Fibroblast of skin of left biceps (primary cell): ENCODE measurements around the gene ABHD8.
"Not testable (repeated sequence)": the region's sequence is repeated elsewhere in the genome, so short reads cannot be mapped to it uniquely, and the experiment has no call there.

ENCODE experiments used
- DNase-seq, 2 experiments: peaks; one replicate each; pipeline ENCODE4 v3.0.0-alpha.2; 2013; ENCODE audit warnings: low read depth in 2 of 2

Gene ABHD8

DNA sequence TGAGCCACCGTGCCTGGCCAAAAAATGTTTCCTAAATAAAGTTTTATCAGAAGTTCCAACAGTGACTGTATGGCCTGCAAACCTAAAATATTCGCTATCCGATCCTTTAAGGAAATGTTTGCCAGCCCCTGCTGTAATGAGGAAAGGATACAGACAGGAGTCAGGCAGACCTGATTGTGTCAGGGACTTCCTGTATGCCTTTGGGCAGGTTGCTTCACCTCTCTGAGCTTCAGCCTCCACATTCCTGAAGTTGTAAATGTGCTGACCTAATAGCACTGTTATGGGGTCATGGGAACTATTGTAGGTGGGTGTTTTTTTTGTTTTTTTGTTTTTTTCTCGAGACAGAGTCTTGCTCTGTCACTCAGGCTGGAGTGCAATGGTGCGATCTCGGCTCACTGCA is 6.2 kb downstream of the ABHD8 start:
- DNase-seq: no peak

DNA sequence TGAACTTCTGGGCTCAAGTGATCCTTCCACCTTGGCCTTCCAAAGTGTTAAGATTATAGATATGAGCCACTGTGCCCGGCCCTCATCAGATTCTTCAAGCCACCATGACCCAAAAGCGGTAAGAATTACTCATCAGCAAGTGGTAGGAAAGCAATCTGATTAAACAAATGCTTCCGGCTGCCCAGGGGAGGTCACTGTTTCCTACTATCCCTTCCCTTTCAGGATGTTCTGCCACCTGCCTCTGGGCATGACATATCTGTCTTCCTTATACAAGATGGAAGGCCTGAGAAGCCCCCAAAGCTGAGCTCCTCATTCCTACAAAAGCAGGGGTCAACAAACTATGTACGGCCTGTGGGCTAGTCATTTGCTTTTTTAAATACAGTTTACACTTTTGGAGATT is 7.0 kb downstream of the ABHD8 start:
- DNase-seq: no peak

GRCh38 chr19:17295551-17295950 is 7.7 kb downstream of the ABHD8 start:
- DNase-seq: not testable (repeated sequence)

DNA sequence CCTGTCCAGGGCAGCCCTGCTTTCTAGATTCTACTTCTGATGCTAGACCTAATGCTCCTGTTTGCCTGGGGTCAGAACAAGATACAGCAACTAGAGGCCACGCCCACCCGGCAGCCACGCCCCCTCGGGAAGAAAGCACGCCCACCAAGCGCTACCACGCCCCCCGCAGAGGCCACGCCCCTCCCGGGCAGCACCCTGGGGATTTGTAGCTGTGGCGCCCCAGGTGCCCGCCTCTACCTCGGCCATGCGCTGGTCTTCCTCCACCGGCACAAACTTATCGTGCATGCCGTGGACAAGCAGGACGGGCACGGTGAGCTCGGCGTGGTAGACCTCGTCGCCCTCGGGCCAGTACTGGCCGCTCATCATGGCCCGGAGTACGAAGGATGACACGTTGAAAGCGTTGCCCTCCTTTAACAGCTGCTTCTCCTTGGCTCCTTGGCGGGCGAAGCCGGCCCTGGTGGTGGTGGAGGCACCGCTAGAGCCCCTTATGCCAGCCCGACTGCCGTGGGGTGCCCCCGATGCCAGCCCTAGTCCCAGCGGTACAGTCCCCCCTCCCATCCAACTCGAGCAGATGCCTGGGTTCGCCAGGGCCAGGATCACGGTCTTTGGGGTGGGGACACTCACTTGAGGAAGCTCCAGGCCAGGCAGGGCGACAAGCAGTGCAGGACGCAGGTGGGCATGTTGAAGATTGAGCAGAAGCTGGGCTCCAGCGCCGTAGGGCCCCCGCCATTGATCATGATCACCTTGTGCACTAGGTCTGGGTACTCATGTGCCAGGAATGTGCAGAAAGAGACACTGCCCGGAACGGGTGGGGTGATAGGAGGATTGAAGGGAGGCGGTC is 9.0 kb downstream of the ABHD8 start:
- DNase-seq: no peak

DNA sequence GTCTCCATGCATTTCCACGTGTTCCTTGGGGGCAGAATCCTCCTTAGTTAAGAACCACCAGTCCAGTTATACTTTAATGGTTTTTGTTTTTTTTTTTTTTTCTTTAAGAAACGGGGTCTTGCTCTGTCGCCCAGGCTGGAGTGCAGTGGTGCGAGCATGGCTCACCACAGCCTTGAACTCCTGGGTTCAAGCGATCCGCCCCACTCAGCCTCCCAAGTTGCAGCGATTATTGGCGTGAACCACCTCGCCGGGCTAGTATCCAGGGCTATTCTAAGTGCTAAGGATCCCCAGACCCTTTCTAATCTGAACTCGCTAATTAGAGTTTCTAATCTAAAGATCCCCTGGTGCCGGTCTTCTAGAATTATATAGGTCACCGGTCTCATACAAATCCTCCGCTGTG is 9.6 kb downstream of the ABHD8 start:
- no peak for DNase-seq

- peak; percentile 61 to 65 for DNase-seq
Observed at GRCh38 chr19:17292301-17293074, 10.7 kb downstream of the ABHD8 start.

- DNase-seq: peak; percentile 49 to 54
Observed at GRCh38 chr19:17289489-17289888, 13.7 kb downstream of the ABHD8 start.

- DNase-seq: no peak
Observed at GRCh38 chr19:17286752-17287151, 16.5 kb downstream of the ABHD8 start.

- DNase-seq: no peak
Observed at GRCh38 chr19:17286263-17286662, 17.0 kb downstream of the ABHD8 start.

GRCh38 chr19:17285415-17286135 is 17.6 kb downstream of the ABHD8 start:
- no peak for DNase-seq

- DNase-seq: no peak
Observed at GRCh38 chr19:17283504-17283996, 19.7 kb downstream of the ABHD8 start.

DNA sequence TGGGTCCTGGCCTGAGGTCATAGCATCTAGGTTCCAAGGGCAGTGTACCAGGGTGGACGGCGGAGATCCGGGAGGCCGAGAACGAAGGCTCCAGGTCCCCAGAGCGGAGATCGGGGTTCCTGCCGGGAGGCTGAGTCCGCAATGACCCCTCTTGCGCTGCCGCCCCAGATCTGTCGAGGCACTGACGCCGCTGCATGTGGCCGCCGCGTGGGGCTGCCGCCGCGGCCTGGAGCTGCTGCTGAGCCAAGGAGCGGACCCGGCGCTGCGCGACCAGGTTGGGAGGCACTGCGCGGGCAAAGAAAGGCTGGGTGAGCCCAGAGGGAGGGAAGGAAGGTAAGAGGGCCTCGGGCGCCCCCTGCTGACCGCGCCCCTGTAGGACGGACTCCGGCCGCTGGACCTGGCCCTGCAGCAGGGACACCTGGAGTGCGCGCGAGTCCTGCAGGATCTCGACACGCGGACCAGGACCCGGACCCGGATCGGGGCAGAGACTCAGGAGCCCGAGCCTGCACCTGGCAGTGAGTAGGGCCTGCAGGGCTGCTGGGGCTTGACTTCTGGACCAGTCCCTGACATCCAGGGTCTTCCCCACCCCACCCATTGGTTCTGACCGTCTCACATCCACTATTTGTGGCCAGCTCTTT is 20.6 kb downstream of the ABHD8 start:
- peak; percentile 18 to 21 for DNase-seq

- DNase-seq: no peak
Observed at GRCh38 chr19:17281391-17282304, 21.6 kb downstream of the ABHD8 start, which contains the start of gene ANKLE1. Gene ANKLE1, plus strand, starts transcription at chr19:17281901. Its CDS starts 20 bp downstream, at chr19:17281921.

DNA sequence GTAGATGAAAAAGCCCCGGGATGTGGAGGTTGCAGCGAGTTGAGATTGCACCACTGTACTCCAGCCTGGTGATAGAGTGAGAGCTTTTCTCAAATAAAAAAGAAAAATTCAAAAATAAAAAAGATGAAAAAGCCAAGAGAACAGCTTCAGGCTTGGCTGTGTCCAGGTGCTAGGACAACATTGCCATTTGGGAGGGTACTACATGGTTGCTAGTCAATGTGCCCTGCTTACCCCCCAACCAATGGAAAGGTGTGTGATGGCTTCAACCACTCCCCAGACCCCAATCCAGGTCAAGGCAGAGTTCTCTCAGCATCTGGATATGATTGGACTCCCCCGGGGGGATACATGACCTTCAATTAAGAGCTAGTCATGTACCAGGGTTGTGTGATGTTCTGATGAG is 23.8 kb downstream of the ABHD8 start:
- no peak for DNase-seq

- DNase-seq: no peak
Observed at GRCh38 chr19:17275441-17276175, 27.6 kb downstream of the ABHD8 start.

- not testable (repeated sequence) for DNase-seq
Observed at GRCh38 chr19:17274892-17275291, 28.3 kb downstream of the ABHD8 start.

GRCh38 chr19:17268754-17269153 is 34.5 kb downstream of the ABHD8 start:
- no peak for DNase-seq

DNA sequence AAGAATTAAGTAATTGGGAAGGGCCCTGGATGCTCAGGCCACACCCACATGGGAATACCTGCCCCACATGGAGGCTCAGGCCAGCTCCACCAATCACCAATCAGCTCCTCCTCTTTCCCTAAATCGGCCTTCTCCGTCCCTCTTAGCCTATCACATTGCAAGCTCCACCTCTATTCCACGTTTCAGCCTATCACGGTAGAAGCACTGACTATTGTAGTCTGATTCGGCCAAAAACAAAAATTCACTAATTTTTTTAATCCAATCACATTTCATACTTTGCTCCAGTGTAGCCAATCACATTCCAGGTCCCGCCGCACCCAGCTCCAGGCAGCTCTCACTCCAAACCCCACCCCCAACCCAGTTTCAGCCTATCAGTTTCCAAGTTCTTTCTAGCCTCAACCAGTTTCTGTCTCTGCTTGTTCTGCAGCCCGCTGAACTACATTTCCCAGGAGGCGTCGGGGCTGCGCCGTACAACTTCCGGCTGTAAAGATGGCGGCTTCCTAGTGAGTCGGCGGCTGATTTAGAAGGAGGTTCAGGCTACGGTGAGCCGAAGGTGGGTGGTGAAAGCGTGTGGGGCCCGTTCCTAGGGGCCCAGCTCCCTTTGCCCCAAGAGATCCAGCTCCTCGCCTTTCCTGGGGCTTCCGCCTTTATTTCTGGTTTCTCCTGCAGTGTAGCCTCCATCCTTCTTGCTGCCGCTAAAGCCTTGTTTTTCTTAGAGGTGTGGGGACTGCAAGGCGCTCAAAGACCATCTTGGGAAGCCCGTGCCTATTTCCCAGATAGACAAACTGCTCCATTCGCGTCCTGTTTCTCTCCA is 36.0 kb downstream of the ABHD8 start, which contains the start of gene BABAM1:
Gene BABAM1 (plus strand): TSS at position 469 of the 814 bp plus-strand sequence. CDS start 1,364 bp downstream, outside the sequence.
- DNase-seq: peak; percentile 99

GRCh38 chr19:17266589-17266974 is 36.6 kb downstream of the ABHD8 start:
- DNase-seq: no peak
